Neural progenitor cell (in vitro differentiated cells): ENCODE results near the gene GPR162.

Experiments
- CTCF ChIP-seq: fragments of 200-600 bp; sonication (generic); IDR thresholded peaks from 2 replicates; pipeline ENCODE4 v1.5.1; 2017; ENCODE audit warnings: antibody characterized with exemption, mild to moderate bottlenecking
- EZH2 ChIP-seq: fragments of 200-600 bp; sonication (generic); IDR thresholded peaks from 2 replicates; pipeline ENCODE4 v1.6.1; 2017; ENCODE audit warnings: antibody characterized with exemption, mild to moderate bottlenecking, moderate library complexity

DNA sequence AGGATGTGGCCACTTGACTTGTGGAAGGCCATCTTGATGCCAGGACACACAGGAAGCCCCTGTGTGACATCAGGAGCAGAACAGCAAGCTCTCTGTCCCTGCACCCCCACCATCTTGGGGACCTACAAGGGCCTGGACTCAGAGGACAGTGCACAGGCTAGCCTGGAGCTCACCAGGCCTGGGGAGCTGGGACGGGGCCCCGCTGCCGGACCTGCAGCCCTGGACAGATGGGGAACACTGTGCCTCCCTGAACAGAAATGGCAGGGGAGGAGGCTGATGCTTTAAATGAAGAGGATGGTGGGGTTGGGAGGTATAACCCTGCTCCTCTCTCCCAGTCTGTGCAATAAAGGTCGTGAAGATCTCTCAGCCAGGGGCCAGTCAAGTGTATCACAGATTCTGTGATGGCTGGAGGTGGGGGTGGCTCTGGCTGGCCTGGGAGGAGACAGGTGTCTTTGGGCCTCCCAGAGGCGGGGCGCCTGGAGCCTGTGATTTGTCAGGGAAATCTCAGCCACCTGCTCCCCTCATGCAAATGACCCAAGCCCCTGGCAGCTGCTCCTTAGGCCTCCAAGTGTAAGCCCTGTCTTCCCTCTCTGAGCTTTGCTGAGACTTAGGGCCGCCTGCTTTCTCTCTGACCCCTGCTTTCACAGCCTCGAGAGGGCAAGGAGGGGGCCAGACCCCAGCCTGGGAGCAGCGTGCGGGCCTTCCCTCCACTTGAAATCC is 18.0 kb downstream of the GPR162 start:
- no peak for TF ChIP-seq CTCF
- no peak for TF ChIP-seq EZH2
